Stimulated activated naive CD4-positive, alpha-beta T cell treated with Interleukin-2 at 50 U/mL for 16 hours (primary cell): ENCODE measurements around the gene NRIP2.

ENCODE experiments used
- DNase-seq: peaks from one replicate; lab custom pipeline; 2025; lab: John Stamatoyannopoulos, UW

NRIP2 gene

GRCh38 chr12:2806700-2807099, 28.1 kb downstream of the NRIP2 start:
- DNase-seq, result no peak

GRCh38 chr12:2805143-2805520, 29.7 kb downstream of the NRIP2 start:
- no peak for DNase-seq

- DNase-seq, result no peak
Observed at GRCh38 chr12:2804393-2805142, 30.3 kb downstream of the NRIP2 start.

GRCh38 chr12:2803635-2804392, 31.0 kb downstream of the NRIP2 start:
- DNase-seq, result no peak

- no peak for DNase-seq
Observed at GRCh38 chr12:2801044-2801783, 33.6 kb downstream of the NRIP2 start.

GRCh38 chr12:2800046-2800570, 34.7 kb downstream of the NRIP2 start:
- no peak for DNase-seq

GRCh38 chr12:2797721-2798418, 37.0 kb downstream of the NRIP2 start:
- no peak for DNase-seq

- no peak for DNase-seq
Observed at GRCh38 chr12:2796187-2796666, 38.6 kb downstream of the NRIP2 start.

GRCh38 chr12:2795291-2796186, 39.3 kb downstream of the NRIP2 start:
- DNase-seq, result peak; percentile 70

- peak; percentile 91 for DNase-seq
Observed at GRCh38 chr12:2794736-2795289, 40.0 kb downstream of the NRIP2 start, which contains the start of gene FKBP4. TSS of gene FKBP4 (plus strand) at chr12:2794970. CDS start at chr12:2795140, 170 bp downstream.

- peak; percentile 22 for DNase-seq
Observed at GRCh38 chr12:2794191-2794735, 40.6 kb downstream of the NRIP2 start.

- DNase-seq, result no peak
Observed at GRCh38 chr12:2793561-2793960, 41.3 kb downstream of the NRIP2 start.

GRCh38 chr12:2792671-2793500, 41.9 kb downstream of the NRIP2 start:
- DNase-seq, result no peak

- DNase-seq, result no peak
Observed at GRCh38 chr12:2791089-2791488, 43.7 kb downstream of the NRIP2 start.

- DNase-seq, result no peak
Observed at GRCh38 chr12:2785017-2785416, 49.8 kb downstream of the NRIP2 start.

GRCh38 chr12:2783936-2784600, 50.8 kb downstream of the NRIP2 start:
- DNase-seq, result peak; percentile 24

- DNase-seq, result no peak
Observed at GRCh38 chr12:2779281-2779680, 55.6 kb downstream of the NRIP2 start.

GRCh38 chr12:2776129-2776806, 58.6 kb downstream of the NRIP2 start:
- DNase-seq, result no peak
